GM18907 (cell line): ENCODE data around the gene TRIM37.
A peak's percentile ranks its signal among the peaks of the same experiment; 100 is the strongest.

Experiments
- ATAC-seq: cut with Tn5 transposase; IDR thresholded peaks from one replicate; pipeline ENCODE4 v1.9.1; 2021; ENCODE audit warnings: mild to moderate bottlenecking, moderate library complexity; ENCODE audit not compliant: unreplicated experiment

Gene TRIM37

DNA sequence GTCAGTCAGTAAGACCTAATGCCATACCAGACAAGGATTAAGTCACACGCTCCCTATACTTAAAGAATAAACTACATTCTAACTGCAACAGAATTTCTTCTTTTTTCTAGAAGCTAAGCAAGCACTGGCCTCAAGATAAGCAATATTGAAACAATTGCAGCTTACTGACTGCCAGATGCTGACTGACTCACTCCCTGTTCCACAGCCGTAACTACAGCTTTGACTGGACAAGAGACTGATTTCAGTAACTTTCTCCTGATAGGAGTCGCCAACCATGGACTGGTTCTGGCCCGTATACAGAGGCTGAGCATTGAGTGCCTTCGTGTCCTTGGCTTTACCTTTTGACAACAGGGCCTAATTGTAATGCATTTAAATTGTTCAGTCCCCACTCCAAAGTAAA is 67.9 kb downstream of the TRIM37 start:
- no peak for ATAC-seq

DNA sequence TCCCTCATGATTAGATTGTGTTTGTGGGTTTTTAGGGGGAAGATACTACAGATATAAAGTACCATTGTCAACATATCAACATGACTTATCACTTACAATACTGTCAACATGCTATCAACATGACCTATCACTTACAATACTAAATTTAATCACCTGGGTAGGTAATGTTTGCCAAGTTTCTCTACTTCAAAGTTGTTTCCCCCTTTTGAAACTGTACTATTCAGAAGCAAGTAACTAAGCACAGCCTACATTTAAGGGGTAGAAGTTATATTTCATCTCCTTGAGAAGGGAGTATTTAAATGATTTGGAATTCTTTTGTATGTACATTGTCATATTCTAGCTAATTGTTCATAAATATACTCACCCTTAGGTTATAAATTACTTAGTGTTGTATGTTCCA is 68.7 kb downstream of the TRIM37 start:
- no peak for ATAC-seq

DNA sequence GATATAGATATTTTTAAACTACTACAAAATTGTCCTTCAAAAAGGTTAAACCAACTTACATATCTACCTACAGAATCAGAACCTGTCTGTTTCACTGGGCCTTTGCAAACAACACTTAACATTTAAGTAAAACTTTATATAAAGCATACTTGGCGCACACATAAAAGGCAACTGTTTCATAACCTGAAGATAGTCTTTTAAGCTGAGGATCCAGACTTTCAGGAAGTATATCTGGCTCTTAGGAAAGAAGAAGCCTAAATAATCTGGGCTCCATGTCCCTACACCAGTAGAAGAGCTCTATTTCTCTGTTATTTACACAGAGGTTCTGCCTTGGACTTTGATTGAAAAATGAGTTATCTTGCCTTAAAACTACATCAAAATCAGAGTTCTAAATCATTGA is 75.9 kb downstream of the TRIM37 start:
- ATAC-seq, result no peak

DNA sequence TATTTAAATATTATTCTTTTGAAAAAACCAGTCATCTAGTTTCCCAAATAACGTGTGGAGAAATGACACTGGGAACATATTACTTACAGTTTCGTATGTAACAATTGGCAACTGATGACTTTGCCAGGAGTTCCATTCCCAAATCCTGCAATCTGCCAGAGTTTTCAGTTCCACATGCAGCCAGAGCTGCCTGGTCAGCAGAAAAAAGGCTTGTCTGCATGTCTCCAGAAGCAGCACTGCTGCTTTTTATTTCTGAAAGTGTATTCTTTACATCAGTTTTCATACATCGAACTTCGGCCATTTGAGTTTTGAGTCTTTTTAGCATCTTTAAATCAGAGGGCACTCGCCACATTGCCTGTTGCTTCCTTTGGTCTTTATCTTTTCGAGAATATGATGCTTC is 78.4 kb downstream of the TRIM37 start:
- no peak for ATAC-seq

DNA sequence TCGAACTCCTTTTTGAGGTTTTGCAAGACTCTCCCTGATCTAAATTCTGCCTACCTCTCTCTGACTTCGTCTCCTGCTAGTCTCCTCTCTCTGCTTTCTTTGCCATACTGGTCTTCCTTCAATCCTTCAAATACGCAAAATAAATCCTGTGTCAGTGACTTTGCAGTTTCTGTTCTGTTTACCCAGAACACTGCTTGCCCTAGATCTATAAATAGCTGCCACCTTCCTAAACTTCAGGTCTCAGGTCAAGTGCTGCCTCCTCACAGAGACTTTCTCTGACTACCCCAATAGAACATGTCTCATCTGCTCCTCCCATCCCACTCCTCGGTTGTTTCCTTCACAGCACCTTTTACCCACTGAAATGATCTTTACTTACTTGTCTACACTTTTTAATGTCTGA is 78.9 kb downstream of the TRIM37 start:
- no peak for ATAC-seq

DNA sequence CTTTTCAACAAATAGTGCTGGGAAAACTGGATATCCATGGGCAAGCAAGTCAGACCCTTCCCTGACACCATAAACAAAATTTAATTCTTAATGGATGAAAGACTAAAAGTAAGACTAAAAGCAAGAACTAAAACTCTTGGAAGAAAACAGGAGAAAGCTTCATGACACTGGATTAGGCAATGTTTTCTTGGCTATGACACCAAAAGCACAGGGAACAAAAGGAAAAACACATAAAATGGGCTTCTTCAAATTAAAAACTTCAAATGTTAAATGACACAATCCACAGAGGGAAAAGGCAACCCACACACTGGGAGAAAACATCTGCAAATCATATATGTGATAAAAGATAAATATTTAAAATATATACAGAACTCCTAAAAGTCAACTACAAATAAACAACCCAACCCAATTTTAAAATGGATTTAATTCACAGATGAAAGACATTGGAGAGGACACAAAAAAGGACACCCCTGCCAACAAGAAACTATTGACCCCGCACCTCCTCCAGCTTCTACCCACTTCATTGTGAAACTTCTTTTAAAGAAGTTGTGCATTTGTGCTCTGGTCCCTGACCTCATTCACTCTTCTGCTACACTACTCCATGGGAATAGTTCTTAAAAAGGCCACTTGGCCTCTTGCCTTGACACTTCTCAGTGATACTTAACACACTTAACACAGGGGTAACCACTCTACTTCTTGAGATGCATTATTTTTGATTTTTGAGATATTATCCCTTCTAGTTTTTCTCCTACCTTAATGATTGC is 80.3 kb downstream of the TRIM37 start:
- ATAC-seq, result no peak

DNA sequence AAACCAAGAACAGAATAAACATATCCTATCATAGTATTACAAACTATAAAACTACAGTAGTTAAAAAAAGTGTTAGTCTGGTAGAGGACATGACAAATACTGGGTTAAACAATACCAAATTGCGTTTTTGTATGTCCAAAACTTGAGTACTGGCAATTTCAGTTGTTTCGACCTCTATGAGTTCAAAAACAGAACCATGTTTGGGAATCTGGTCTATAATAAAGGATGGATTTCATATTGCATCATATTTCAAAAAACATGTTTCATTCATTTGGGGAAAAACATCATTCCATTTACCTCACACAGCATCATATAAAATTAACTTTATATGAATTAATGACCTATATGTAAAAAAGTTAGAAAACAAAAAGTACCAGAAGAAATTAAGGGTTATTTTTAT is 81.8 kb downstream of the TRIM37 start:
- ATAC-seq, result no peak

DNA sequence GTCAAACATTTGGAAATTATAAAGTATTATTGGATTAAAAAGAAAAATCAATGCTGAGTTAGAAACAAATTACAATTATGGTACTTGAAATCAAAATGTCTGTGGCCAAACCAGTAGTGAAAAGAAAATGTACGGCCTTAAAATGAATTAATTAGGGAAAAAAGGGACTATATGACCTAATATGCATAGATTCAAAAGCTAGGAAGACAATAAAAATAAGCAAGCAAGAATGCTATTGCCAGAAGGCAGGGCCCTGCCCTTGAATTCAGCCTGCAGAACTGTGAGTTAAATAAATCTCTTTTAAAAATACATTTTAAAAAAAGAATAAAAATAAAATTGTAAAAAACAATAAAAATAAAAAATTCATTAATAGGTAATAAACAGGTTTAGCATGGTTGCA is 88.7 kb downstream of the TRIM37 start:
- no peak for ATAC-seq

DNA sequence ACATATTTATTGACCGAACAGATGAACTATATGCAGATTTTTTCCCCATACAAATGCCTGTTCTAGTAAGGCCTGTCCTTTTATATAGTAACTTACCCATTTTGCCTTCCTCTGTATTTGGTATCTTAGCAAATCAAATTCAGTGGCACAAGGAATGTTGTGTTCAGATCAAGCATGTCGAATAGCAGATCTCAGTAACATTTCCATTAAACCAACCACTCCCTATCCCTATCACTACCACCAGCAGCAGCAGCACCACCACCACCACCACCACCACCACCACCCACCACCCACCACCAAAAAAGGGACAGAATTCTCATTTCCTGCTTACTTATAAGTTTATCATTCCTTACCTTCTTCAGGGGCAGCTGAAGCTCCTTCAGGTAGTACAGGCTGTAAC is 94.7 kb downstream of the TRIM37 start:
- no peak for ATAC-seq

DNA sequence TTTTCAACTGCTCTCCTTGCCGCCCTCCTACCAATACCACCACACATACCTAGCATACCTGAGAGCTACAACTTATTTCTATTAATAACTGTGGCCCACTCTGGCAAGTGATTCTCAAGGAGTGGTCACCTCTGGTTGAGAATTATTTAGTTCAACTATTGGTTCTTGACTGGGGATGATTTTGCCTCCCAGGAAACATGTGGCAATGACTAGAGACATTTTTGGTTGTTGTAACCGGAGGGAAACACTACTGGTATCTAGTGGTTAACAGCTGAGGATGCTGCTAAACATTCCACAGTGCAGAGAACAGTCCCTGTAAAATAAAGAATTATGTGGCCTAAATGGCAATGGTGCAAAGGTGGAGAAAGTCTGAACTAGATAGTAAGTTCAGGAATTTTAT is 96.7 kb downstream of the TRIM37 start:
- ATAC-seq, result no peak

DNA sequence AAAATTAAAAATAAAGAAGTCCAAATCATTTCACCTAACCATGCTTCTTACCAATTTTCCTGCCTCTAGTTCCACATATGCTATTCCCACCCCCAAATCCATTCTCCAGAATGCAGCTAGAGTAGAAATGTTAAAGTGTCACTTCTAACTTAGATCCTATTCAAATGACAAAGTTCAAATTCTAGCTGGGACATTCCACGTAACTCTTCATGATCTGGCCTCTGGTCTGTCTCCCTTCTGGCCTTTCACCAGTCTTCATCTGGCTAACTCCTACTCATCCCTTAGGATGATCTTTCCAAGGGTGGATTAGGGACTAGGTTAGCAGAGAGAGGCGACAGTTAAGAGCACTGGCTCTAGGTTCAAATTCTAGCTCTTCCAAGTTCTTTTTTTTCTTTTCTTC is 97.9 kb downstream of the TRIM37 start:
- no peak for ATAC-seq

DNA sequence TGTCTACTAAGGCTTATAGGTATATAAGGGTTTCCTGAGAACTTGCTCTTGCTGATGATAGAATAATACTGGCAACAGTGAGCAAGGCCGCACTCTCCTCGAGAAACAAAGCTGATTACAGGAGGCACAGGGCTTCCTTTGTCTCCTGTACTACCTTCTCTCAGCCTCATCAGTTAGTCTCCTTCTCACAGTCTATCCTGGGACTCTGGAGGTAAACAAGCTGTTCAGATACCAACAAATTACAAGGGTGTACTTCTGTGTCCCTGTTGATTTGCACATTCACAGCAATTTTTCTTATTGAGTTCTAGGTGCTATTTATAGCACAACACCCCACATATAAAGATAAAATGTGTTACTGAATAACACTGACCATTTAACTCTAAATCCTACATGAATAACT is 98.7 kb downstream of the TRIM37 start:
- no peak for ATAC-seq

DNA sequence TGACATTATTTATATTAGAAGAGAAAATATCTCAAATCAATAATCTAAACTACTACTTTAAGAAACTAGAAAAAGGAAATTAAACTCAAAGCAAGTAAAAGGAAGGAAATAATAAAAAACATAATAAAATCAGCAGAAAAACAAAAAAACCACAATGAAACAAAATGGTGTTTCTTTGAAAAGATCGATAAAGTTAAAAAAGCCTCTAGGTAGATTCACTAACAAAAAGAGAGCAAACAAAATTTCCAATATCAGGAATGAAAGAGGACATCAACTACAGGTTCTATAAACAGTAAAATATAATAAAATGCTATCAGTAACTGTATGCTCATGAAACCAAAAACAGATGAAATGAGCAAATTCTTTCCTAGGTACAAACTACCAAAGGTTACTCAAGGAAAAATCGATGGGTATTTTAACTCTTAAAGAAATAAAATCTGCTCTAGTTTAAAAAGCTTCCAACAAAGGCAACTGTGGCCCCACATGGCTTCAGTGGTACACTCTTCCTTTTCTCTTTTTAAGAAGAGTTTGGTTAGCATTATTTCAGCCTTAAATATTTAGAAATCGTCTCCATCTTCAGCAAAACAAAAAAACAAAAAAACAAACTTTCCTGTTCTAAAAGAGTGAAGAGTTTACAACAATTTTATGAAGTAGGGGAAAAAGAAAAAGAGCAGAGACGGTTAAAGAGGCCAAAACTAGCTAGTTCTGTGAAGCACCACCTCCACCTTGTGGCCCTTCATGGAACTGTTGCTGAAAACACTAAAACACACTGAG is 102.2 kb downstream of the TRIM37 start:
- ATAC-seq, result no peak

DNA sequence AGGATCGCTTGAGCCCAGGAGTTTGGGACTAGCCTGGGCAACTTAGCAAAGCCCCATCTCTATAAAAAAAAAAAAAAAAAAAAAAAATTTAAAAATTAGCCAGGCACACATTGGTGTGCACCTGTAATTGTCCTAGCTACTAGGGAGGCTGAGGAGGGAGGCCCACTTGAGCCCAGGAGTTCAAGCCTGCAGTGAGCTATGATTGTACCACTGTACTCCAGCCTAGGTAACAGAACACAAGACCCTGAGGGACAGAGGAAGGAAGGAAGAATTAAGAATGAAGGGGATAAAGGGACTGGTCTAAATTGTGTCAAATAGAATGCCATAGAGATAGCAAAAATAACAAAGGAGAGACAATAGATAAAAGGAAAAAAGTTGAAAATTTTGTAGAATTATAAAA is 102.8 kb downstream of the TRIM37 start:
- ATAC-seq, result no peak

DNA sequence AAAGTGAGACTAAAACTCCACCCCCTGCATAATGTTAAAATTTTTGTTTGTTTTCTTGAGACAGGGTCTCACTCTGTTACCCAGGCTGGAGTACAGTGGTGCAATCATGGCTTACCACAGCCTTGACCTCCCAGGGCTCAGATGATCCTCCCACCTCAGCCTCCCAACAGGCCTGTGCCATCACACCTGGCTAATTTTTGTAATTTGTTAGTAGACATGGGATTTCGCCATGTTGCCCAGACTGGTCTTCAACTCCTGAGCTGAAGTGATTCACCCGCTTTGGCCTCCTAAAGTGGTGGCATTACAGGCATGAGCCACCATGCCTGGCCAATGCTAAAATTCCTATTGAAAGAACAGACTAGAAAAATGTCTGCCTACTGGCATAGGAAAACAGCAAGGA is 103.8 kb downstream of the TRIM37 start:
- ATAC-seq, result no peak

DNA sequence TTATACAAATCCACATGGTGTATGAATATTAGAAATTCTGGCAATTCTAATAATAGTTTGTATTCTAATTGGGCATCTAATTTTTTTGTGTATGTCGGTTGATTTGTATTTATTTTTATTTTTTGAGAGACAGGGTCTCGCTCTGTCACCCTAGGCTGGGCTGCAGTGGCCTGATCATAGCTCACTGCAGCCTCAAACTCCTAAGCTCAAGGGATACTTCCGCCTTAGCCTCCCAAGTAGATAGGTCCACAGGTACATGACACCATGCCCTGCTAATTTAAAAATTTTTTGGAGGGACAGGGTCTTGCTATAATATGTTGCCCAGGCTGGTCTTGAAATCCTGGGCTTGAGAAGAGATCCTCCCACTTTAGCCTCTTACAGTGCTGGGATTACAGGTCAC is 104.6 kb downstream of the TRIM37 start:
- ATAC-seq, result no peak

DNA sequence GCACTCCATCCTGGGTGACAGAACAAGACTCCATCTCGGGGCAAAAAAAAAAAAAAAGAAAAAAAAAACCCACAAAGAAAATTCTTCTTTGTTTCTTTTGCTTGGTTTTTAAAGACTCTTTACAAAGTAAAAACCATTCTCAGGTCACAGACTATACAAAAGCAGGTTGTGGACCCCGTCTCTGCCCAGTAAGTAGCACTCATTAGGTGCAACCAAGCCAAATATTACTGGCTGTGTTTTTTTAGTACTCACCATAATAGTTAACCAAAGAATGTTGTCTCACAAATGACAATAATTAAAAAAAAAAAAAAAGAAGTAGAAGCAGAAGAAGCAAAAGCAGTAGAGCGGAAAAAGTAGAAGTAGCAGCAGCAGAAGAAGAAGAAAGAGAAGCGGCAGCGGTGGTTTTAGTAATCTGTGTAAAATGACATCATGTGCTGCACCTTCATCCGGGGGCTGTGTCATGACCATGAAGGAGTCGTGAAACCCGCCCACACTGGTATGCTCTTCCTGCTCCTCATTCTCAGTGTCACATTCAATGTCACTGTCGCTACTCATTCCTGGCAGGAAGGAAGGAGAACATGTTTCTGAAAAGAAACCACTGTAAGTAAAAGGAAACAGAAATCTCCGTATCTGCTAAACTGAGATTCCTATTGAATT is 105.4 kb downstream of the TRIM37 start:
- ATAC-seq, result peak; percentile 92

DNA sequence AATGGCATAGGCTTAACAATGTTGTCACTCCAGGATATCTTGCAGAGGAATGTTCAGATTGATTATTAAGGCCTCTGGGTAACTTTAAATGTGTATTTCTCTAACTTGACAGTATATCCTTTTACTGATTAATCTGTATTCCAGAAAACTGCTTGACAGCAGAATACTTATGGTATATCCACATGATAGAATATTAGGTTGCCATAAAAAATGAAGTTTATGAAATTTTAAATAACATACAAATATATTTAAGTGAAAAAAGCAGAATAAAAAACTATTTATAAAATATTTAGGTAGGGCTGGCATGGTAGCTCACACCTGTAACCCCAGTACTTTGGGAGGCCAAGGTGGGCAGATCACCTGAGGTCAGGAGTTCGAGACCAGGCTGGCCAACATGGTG is 106.7 kb downstream of the TRIM37 start:
- no peak for ATAC-seq

DNA sequence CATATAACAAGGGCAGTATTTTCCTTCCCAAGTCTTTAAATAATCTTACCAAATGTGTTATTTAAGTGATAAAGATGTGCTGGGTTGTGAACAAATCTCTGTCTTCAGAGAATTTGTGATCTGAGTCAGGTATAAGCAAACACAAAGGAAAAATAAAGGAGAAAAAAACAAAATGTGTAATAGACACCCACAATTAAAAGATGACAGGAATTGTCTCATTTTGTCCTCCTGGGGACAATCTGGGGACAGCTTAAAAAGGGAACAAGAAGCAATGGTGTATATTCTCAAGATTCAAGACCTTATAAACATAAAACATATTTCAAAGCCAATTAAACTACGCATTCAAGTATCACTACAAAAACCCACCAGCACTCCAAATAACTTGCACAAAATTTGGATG is 107.2 kb downstream of the TRIM37 start:
- no peak for ATAC-seq

DNA sequence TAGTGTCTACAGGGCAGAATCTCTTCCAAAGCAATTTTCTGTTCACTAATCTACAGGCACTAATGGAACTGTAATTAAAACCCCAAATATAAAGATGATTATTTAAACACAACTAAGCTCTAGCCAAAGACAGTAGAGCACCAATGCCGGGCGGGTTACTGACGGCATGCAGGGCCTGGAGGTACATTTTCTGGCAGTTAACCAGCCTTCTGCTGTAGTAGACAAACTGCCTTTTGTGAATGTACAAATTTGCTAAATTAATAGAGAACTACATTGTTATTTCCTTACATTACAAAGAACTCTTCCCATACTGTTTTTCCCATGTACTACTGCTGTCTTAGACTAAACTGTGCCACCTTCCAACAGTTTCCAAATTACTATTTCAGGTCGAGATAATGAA is 107.8 kb downstream of the TRIM37 start:
- no peak for ATAC-seq

DNA sequence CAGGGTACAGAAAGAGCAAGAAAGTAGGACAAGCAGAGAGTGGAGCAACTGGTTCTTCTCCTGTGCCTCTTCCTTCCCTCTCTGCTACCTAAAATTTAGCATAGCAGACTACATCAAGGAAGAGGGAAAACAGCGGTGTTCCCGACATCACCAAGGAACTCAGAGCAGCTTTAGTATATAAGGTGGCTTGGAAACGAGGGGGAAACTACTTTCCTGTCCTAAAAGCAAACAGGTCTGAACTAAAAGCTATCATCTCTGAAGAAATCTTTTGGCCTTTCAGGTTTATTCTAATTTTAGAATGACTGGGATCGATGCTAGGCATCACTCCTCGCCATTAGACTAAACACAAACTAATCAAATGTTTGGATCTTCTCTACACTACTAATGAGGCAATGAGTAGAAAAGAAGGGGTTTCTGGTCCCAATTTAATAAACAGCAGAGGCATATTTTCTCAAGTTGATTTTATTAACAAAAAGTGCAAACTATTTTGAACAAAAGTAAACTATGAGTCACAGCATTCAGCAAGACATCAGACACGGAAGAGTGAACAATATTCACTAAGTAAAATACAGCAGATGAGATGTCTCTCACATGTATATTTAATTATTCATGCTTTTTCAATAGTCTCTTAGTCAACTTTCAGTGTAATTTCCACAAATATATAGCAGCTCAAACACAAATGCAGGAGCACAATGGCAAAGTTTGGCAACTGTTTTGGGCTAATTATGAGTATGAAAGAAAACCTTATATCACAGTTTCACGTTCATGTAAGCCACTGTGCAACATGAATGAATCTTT is 108.7 kb downstream of the TRIM37 start:
- no peak for ATAC-seq
